Gastrocnemius medialis (tissue), 4 donors: ENCODE measurements around the gene CARD14.

Source experiments
- CTCF ChIP-seq, 5 experiments: fragments of 450-650 bp in 3 of 5; fragments of 200-600 bp in 2 of 5; sonication (generic) in 2 of 5; IDR thresholded peaks in 4 of 5; conservative IDR thresholded peaks in 1 of 5; 1 replicate in 4 of 5; 2 replicates in 1 of 5; pipeline ENCODE4 v1.5.1; 2016 to 2019; ENCODE audit warnings: antibody characterized with exemption in 5 of 5, mild to moderate bottlenecking in 3 of 5, moderate library complexity in 3 of 5
- POLR2A ChIP-seq, 2 donors: fragments of 450-650 bp; IDR thresholded peaks; one replicate each; pipeline ENCODE4 v1.6.1; 2017; ENCODE audit warnings: antibody characterized with exemption in 2 of 2, mild to moderate bottlenecking in 2 of 2, moderate library complexity in 2 of 2

GRCh38 chr17:80202197-80202596 lies 32.4 kb downstream of the CARD14 start:
- TF ChIP-seq CTCF (IDR thresholded peaks at IDR 0.05 in 4 of 5, conservative IDR thresholded peaks at IDR 0.05 in 1 of 5) (no peak), POLR2A (IDR thresholded peaks at IDR 0.05) (no peak)
